SK-N-SH (cell line): ENCODE data around the gene NEURL1. TPM values are rescaled to one million over a fixed set of nuclear protein-coding genes. Genes with fewer than 3 reads are reported as not detected.

Experiments
- CTCF ChIA-PET: fragments of 300-600, 350-600 bp; formaldehyde crosslinking; extraction: SDS; loops from one replicate; lab custom pipeline; 2021; lab: Yijun Ruan, JAX
- POLR2A ChIA-PET: fragments of 350-600 bp; sonication (Branson Sonifier 250); formaldehyde crosslinking; extraction: SDS; loops from one replicate; lab custom pipeline; 2020; ENCODE audit warnings: antibody characterized with exemption, inconsistent platforms; lab: Yijun Ruan, JAX
- DNase-seq: peaks from one replicate; pipeline ENCODE4 v3.0.0; 2012
- H2AFZ ChIP-seq: fragments of 200-600 bp; sonication (generic); 2 replicates; pipeline ENCODE4 v1.8.1; 2016; ENCODE audit warnings: antibody characterized with exemption, mild to moderate bottlenecking, low read depth
- H3F3A ChIP-seq: fragments of 200-600 bp; sonication (generic); replicated peaks from 2 replicates; pipeline ENCODE3; 2016; ENCODE audit warnings: antibody characterized with exemption, mild to moderate bottlenecking; ENCODE audit not compliant: insufficient read depth
- H3K27ac ChIP-seq, 2 experiments: fragments of 200-500 bp in 1 of 2; fragments of 200-600 bp in 1 of 2; sonication (Bioruptor generic) in 1 of 2; sonication (generic), shearing (Covaris generic) in 1 of 2; 2 replicates each; pipeline versions ENCODE4 v1.5.1 to v1.6.1; 2014 to 2016; ENCODE audit warnings: low read depth in 2 of 2, inconsistent platforms in 1 of 2, low read length in 1 of 2, mild to moderate bottlenecking in 1 of 2, mixed read lengths in 1 of 2
- H3K27me3 ChIP-seq: fragments of 200-600 bp; sonication (generic), shearing (Covaris generic); 2 replicates; pipeline ENCODE4 v1.6.1; 2016; ENCODE audit warnings: mixed run types; ENCODE audit not compliant: insufficient read depth
- H3K36me3 ChIP-seq, 2 experiments: fragments of 200-500 bp in 1 of 2; fragments of 200-600 bp in 1 of 2; sonication (Bioruptor generic) in 1 of 2; sonication (generic) in 1 of 2; replicated peaks in 1 of 2; 2 replicates each; pipeline versions ENCODE3 to v1.5.1; 2014 to 2016; ENCODE audit warnings: low read length in 1 of 2, mild to moderate bottlenecking in 1 of 2; ENCODE audit not compliant: insufficient read depth in 2 of 2, control insufficient read depth in 1 of 2
- H3K4me1 ChIP-seq, 2 experiments: fragments of 200-500 bp in 1 of 2; fragments of 200-600 bp in 1 of 2; sonication (Bioruptor generic) in 1 of 2; sonication (generic), shearing (Covaris generic) in 1 of 2; 2 replicates each; pipeline versions ENCODE4 v1.5.1 to v1.6.1; 2014 to 2016; ENCODE audit warnings: low read depth in 1 of 2, low read length in 1 of 2, mixed run types in 1 of 2; ENCODE audit not compliant: insufficient read depth in 2 of 2, control insufficient read depth in 1 of 2
- H3K4me2 ChIP-seq: fragments of 200-600 bp; sonication (generic), shearing (Covaris generic); 2 replicates; pipeline ENCODE4 v1.6.1; 2017; ENCODE audit warnings: mixed run types
- H3K4me3 ChIP-seq, 2 experiments: fragments of 200-500 bp in 1 of 2; fragments of 200-600 bp in 1 of 2; sonication (Bioruptor generic) in 1 of 2; sonication (generic), shearing (Covaris generic) in 1 of 2; 2 replicates each; pipeline versions ENCODE4 v1.5.1 to v1.8.1; 2014 to 2016; ENCODE audit warnings: low read depth in 2 of 2, inconsistent platforms in 1 of 2, low read length in 1 of 2, mild to moderate bottlenecking in 1 of 2, mixed read lengths in 1 of 2, moderate library complexity in 1 of 2
- H3K79me2 ChIP-seq: fragments of 200-600 bp; sonication (generic); 2 replicates; pipeline ENCODE4 v1.8.1; 2017; ENCODE audit warnings: mild to moderate bottlenecking; ENCODE audit not compliant: insufficient read depth
- H3K9ac ChIP-seq: fragments of 200-600 bp; sonication (generic); 2 replicates; pipeline ENCODE4 v1.6.1; 2017; ENCODE audit warnings: mixed run types
- H3K9me2 ChIP-seq: fragments of 200-600 bp; sonication (generic); 2 replicates; pipeline ENCODE4 v1.6.1; 2017; ENCODE audit warnings: mixed run types
- H3K9me3 ChIP-seq: fragments of 200-600 bp; sonication (generic); 2 replicates; pipeline ENCODE4 v1.6.1; 2017; ENCODE audit warnings: mixed run types, mild to moderate bottlenecking, moderate library complexity
- H4K20me1 ChIP-seq: fragments of 200-600 bp; sonication (generic); 2 replicates; pipeline ENCODE4 v1.6.1; 2017; ENCODE audit warnings: mild to moderate bottlenecking, mixed run types; ENCODE audit not compliant: insufficient read depth
- CHD2 ChIP-seq: fragments of 150-350 bp; IDR thresholded peaks from 2 replicates; pipeline ENCODE4 v1.6.1; 2018; ENCODE audit warnings: low read length; ENCODE audit not compliant: partially characterized antibody
- ELF1 ChIP-seq: IDR thresholded peaks from 2 replicates; pipeline ENCODE4 v1.4.0; 2012
- EP300 ChIP-seq, 2 experiments: IDR thresholded peaks; 2 replicates each; pipeline versions ENCODE4 v1.4.0 to v1.6.1; 2012; ENCODE audit warnings: borderline replicate concordance in 1 of 2, low read depth in 1 of 2, low read length in 1 of 2
- FOSL2 ChIP-seq: IDR thresholded peaks from 2 replicates; pipeline ENCODE4 v1.4.0; 2012; ENCODE audit warnings: low read depth, mild to moderate bottlenecking, moderate library complexity, borderline replicate concordance
- FOXJ3 ChIP-seq: sonication (generic); formaldehyde crosslinking; IDR thresholded peaks from 2 replicates; pipeline ENCODE4 v1.5.1; 2020; ENCODE audit warnings: mild to moderate bottlenecking, missing genetic modification reagents
- FOXM1 ChIP-seq: IDR thresholded peaks from 2 replicates; pipeline ENCODE4 v1.4.0; 2012; ENCODE audit warnings: low read depth, mild to moderate bottlenecking
- GABPA ChIP-seq: IDR thresholded peaks from 2 replicates; pipeline ENCODE4 v1.4.0; 2012; ENCODE audit warnings: low read depth, mild to moderate bottlenecking
- GATA2 ChIP-seq: sonication (generic); formaldehyde crosslinking; IDR thresholded peaks from 2 replicates; pipeline ENCODE4 v1.5.0; 2020; ENCODE audit warnings: mild to moderate bottlenecking, missing genetic modification reagents
- MAX ChIP-seq: IDR thresholded peaks from 2 replicates; pipeline ENCODE4 v1.4.0; 2012; ENCODE audit warnings: low read depth
- MEF2A ChIP-seq: IDR thresholded peaks from 2 replicates; pipeline ENCODE4 v1.4.0; 2012; ENCODE audit warnings: low read depth, borderline replicate concordance
- MXI1 ChIP-seq: IDR thresholded peaks from 2 replicates; pipeline ENCODE4 v1.6.1; 2012; ENCODE audit warnings: mild to moderate bottlenecking, low read depth, low read length, improper control_type of control experiment
- NFIC ChIP-seq: IDR thresholded peaks from 2 replicates; pipeline ENCODE4 v1.4.0; 2012; ENCODE audit warnings: borderline replicate concordance
- NRF1 ChIP-seq: IDR thresholded peaks from 2 replicates; pipeline ENCODE4 v1.6.1; 2012; ENCODE audit warnings: low read depth, mild to moderate bottlenecking, low read length
- PBX3 ChIP-seq: IDR thresholded peaks from 2 replicates; pipeline ENCODE4; 2012
- RCOR1 ChIP-seq: fragments of 150-350 bp; IDR thresholded peaks from 2 replicates; pipeline ENCODE4 v1.6.1; 2017; ENCODE audit warnings: antibody characterized with exemption, low read length
- REST ChIP-seq: IDR thresholded peaks from 2 replicates; pipeline ENCODE4 v1.6.1; 2012; ENCODE audit warnings: mild to moderate bottlenecking, low read depth, low read length, moderate library complexity
- RFX5 ChIP-seq: IDR thresholded peaks from 2 replicates; pipeline ENCODE4 v1.6.1; 2012; ENCODE audit warnings: mild to moderate bottlenecking, improper control_type of control experiment, low read length
- RXRA ChIP-seq: IDR thresholded peaks from 2 replicates; pipeline ENCODE4 v1.4.0; 2012; ENCODE audit warnings: low read depth, mild to moderate bottlenecking, borderline replicate concordance
- SMC3 ChIP-seq: IDR thresholded peaks from 2 replicates; pipeline ENCODE4 v1.6.1; 2012; ENCODE audit warnings: low read depth, low read length, improper control_type of control experiment
- TAF1 ChIP-seq: IDR thresholded peaks from 2 replicates; pipeline ENCODE4 v1.6.1; 2012; ENCODE audit warnings: low read depth, mild to moderate bottlenecking, low read length, moderate library complexity, borderline replicate concordance
- TCF12 ChIP-seq: IDR thresholded peaks from 2 replicates; pipeline ENCODE4 v1.4.0; 2012
- TEAD4 ChIP-seq: IDR thresholded peaks from 2 replicates; pipeline ENCODE4 v1.4.0; 2012; ENCODE audit warnings: mild to moderate bottlenecking, borderline replicate concordance; ENCODE audit not compliant: insufficient read depth
- USF2 ChIP-seq: fragments of 150-350 bp; IDR thresholded peaks from 2 replicates; pipeline ENCODE4 v1.6.1; 2017; ENCODE audit warnings: antibody characterized with exemption, low read length, low read depth, borderline replicate concordance
- ZBTB33 ChIP-seq: IDR thresholded peaks from 2 replicates; pipeline ENCODE4 v1.4.0; 2012; ENCODE audit warnings: low read depth, borderline replicate concordance
- WGBS: methylation state at CpG from one replicate; pipeline ENCODE4 v1.1.6; 2017; ENCODE audit warnings: low lambda C conversion rate; 5-methylcytosine and 5-hydroxymethylcytosine counted together
- polyA plus RNA-seq, 3 experiments: library from polyadenylated mRNA; depleted of rRNA; stranded (reverse); fragments of >200 nt; gene quantifications; 2 replicates each; pipeline ENCODE4 v1.2.3, GENCODE V29; 2012

Gene NEURL1
- polyA plus RNA-seq, 1 of the 3 experiments (the other 2 are of a cell fraction): 0.05 TPM

- ChIA-PET CTCF (interaction anchor here (0.7 to 4.4 kb wide), 12 partner anchors 13 to 265 kb away, joined by 3 to 26 read pairs (median 4); no protein-coding TSS in a partner anchor), POLR2A (interaction anchor here (1.3 kb wide), 1 partner anchor 9 kb away, joined by 6 read pairs; no protein-coding TSS in a partner anchor)
- Histone ChIP-seq H3K9me3 (no peaks in the 10 kb centered on the region), H3K9ac (no peak overlapping the region), H3K4me2 (no peak overlapping the region; the same call in 1 of the 2 replicates), H3K79me2 (no peaks in the 10 kb centered on the region), H3K36me3 (peaks cover 0 to 5% of the 10 kb centered on the region in 2 experiments), H3K27me3 (no peaks in the 10 kb centered on the region), H2AFZ (no peak overlapping the region), H3K4me1 (peaks cover 6 to 94% of the 10 kb centered on the region in 2 experiments; a peak in 3 of 4 replicates), H4K20me1 (no peaks in the 10 kb centered on the region), H3K27ac (peak overlapping the region; percentile 50 to 99), H3K9me2 (no peaks in the 10 kb centered on the region), H3F3A (no peaks in the 10 kb centered on the region), H3K4me3 (no peak overlapping the region)
- peak; percentile 95 for DNase-seq
- WGBS: 51% methylated on average over 7 of the region's 19 CpGs
- TF ChIP-seq ZBTB33 (no peak), RXRA (no peak), GABPA (no peak), RCOR1 (peak; percentile 78; the same call in 1 of the 2 replicates), REST (no peak), USF2 (no peak), PBX3 (no peak), EP300 (IDR thresholded peaks at IDR 0.05; ENCODE audit: borderline replicate concordance in 1 of 2, low read depth in 1 of 2, low read length in 1 of 2) (peak in 1 of 2 experiments; percentile 98; a peak in 2 of 4 replicates), GATA2 (CRISPR knock-in tag) (peak; percentile 99), MEF2A (no peak), CHD2 (peak; percentile 96), FOSL2 (no peak), TEAD4 (no peak), MAX (no peak), TCF12 (peak; percentile 27; the same call in 1 of the 2 replicates), NRF1 (no peak), RFX5 (no peak), MXI1 (peak; percentile 63; the same call in 1 of the 2 replicates), TAF1 (no peak), FOXJ3 (CRISPR knock-in tag) (no peak; the same call in none of the 2 replicates), ELF1 (no peak), SMC3 (no peak; the same call in 1 of the 2 replicates), NFIC (peak; percentile 69), FOXM1 (no peak)
Measured at GRCh38 chr10:103618575-103619423, 125.3 kb downstream of the NEURL1 start.
